IMR-90 (cell line): Measurements from ENCODE around the gene ARHGAP35. TPM values are rescaled to one million over a fixed set of nuclear protein-coding genes. Genes with fewer than 3 reads are reported as not detected.
"Not testable (repeated sequence)": the region's sequence is repeated elsewhere in the genome, so short reads cannot be mapped to it uniquely, and the experiment has no call there.

ENCODE experiments used
- ATAC-seq: fragments of 200-7000 bp; cut with Tn5 transposase; 2 replicates; pipeline ENCODE4 v1.9.1; 2020; ENCODE audit warnings: low read depth, mild to moderate bottlenecking, moderate library complexity
- BruUV-seq: library from RNA; stranded (reverse); fragments of 400-500 nt; replicated peaks from 2 replicates; lab custom pipeline; 2021; lab: Mats Ljungman, UMichigan
- CTCF ChIA-PET: fragments of 300-600 bp; formaldehyde crosslinking; extraction: SDS; loops from one replicate; lab custom pipeline; 2021; ENCODE audit warnings: antibody characterized with exemption; lab: Yijun Ruan, JAX
- POLR2A ChIA-PET: fragments of 300-600 bp; sonication (Branson Sonifier 250); formaldehyde crosslinking; loops from one replicate; lab custom pipeline; 2022; ENCODE audit warnings: antibody characterized with exemption; ENCODE audit not compliant: unreplicated experiment; lab: Charles Lee
- DNase-seq: peaks from one replicate; pipeline ENCODE4 v3.0.0; 2013
- H2AFZ ChIP-seq: replicated peaks from 2 replicates; pipeline ENCODE3; 2013; ENCODE audit warnings: low read length, mild to moderate bottlenecking; ENCODE audit not compliant: poor library complexity
- H2AK5ac ChIP-seq: 2 replicates; pipeline ENCODE4 v1.6.1; 2013; ENCODE audit warnings: low read depth, low read length, inconsistent platforms
- H2AK9ac ChIP-seq: replicated peaks from 2 replicates; pipeline ENCODE3; 2013; ENCODE audit warnings: mild to moderate bottlenecking, low read depth, low read length, moderate library complexity; ENCODE audit not compliant: poor library complexity
- H2BK120ac ChIP-seq: 2 replicates; pipeline ENCODE4 v1.6.1; 2013; ENCODE audit warnings: low read depth, low read length, inconsistent platforms
- H2BK15ac ChIP-seq: 3 replicates; pipeline ENCODE4 v1.6.1; 2013; ENCODE audit warnings: low read depth, low read length, inconsistent platforms
- H2BK20ac ChIP-seq: 2 replicates; pipeline ENCODE4 v1.6.1; 2013; ENCODE audit warnings: low read depth, mild to moderate bottlenecking, inconsistent platforms, low read length, moderate library complexity
- H2BK5ac ChIP-seq: 2 replicates; pipeline ENCODE4 v1.6.1; 2013; ENCODE audit warnings: mild to moderate bottlenecking, low read depth, low read length, inconsistent platforms; ENCODE audit not compliant: poor library complexity, severe bottlenecking
- H3K14ac ChIP-seq: replicated peaks from 2 replicates; pipeline ENCODE4 v1.6.1; 2013; ENCODE audit warnings: low read depth, low read length, inconsistent platforms
- H3K18ac ChIP-seq: 2 replicates; pipeline ENCODE4 v1.6.1; 2013; ENCODE audit warnings: low read depth, low read length, control low read depth
- H3K23ac ChIP-seq: 2 replicates; pipeline ENCODE4 v1.6.1; 2013; ENCODE audit warnings: low read depth, low read length, inconsistent platforms
- H3K27ac ChIP-seq: 2 replicates; pipeline ENCODE4 v1.5.1; 2013; ENCODE audit warnings: mild to moderate bottlenecking, control low read depth, low read length; ENCODE audit not compliant: insufficient read depth
- H3K27me3 ChIP-seq: 2 replicates; pipeline ENCODE4 v1.6.1; 2013; ENCODE audit warnings: low read length; ENCODE audit not compliant: control insufficient read depth, insufficient read depth
- H3K36me3 ChIP-seq: 2 replicates; pipeline ENCODE4 v1.6.1; 2013; ENCODE audit warnings: low read length, mixed read lengths; ENCODE audit not compliant: control insufficient read depth, insufficient read depth
- H3K4ac ChIP-seq: 2 replicates; pipeline ENCODE4 v1.6.1; 2013; ENCODE audit warnings: low read depth, low read length, inconsistent platforms
- H3K4me1 ChIP-seq: 2 replicates; pipeline ENCODE4 v1.6.1; 2013; ENCODE audit warnings: low read length, mixed read lengths; ENCODE audit not compliant: control insufficient read depth, insufficient read depth
- H3K4me2 ChIP-seq: 2 replicates; pipeline ENCODE4 v1.6.1; 2013; ENCODE audit warnings: low read depth, mild to moderate bottlenecking, control low read depth, low read length, moderate library complexity
- H3K4me3 ChIP-seq: 2 replicates; pipeline ENCODE4 v1.5.1; 2013; ENCODE audit warnings: low read depth, mild to moderate bottlenecking, control low read depth, low read length, moderate library complexity; ENCODE audit not compliant: insufficient read depth
- H3K56ac ChIP-seq: 2 replicates; pipeline ENCODE4 v1.6.1; 2013; ENCODE audit warnings: low read length, inconsistent platforms; ENCODE audit not compliant: insufficient read depth; ENCODE audit errors: extremely low read depth
- H3K79me1 ChIP-seq, 2 experiments: 2 replicates each; pipeline ENCODE4 v1.6.1; 2013; ENCODE audit warnings: low read length in 2 of 2, inconsistent platforms in 1 of 2, low read depth in 1 of 2
- H3K9ac ChIP-seq: 2 replicates; pipeline ENCODE4 v1.6.1; 2013; ENCODE audit warnings: low read depth, low read length, control low read depth
- H3K9me1 ChIP-seq: 2 replicates; pipeline ENCODE4 v1.6.1; 2013; ENCODE audit warnings: low read length, inconsistent platforms; ENCODE audit not compliant: insufficient read depth
- H3K9me3 ChIP-seq: 2 replicates; pipeline ENCODE4 v1.6.1; 2013; ENCODE audit warnings: low read length; ENCODE audit not compliant: control insufficient read depth, insufficient read depth
- H4K20me1 ChIP-seq: 2 replicates; pipeline ENCODE4 v1.6.1; 2013; ENCODE audit warnings: low read length, inconsistent platforms; ENCODE audit not compliant: insufficient read depth
- H4K5ac ChIP-seq: 2 replicates; pipeline ENCODE4 v1.6.1; 2013; ENCODE audit warnings: mild to moderate bottlenecking, low read depth, low read length, control low read depth
- H4K8ac ChIP-seq, 2 experiments: 2 replicates each; pipeline ENCODE4 v1.6.1; 2013; ENCODE audit warnings: low read depth in 2 of 2, low read length in 2 of 2, control low read depth in 1 of 2, inconsistent platforms in 1 of 2
- H4K91ac ChIP-seq: 2 replicates; pipeline ENCODE4 v1.6.1; 2013; ENCODE audit warnings: low read depth, low read length, inconsistent platforms; ENCODE audit not compliant: insufficient read depth
- MAFK ChIP-seq: IDR thresholded peaks from 2 replicates; pipeline ENCODE4 v1.6.1; 2012; ENCODE audit warnings: low read depth, low read length, improper control_type of control experiment
- WGBS, 2 experiments: methylation state at CpG; one replicate each; pipeline versions ENCODE4 v1.1.5 to v1.1.7; 2013; ENCODE audit warnings: missing lambda C conversion rate in 2 of 2; ENCODE audit not compliant: insufficient read length in 1 of 2; ENCODE audit errors: extremely low coverage in 2 of 2; 5-methylcytosine and 5-hydroxymethylcytosine counted together
- dilution Hi-C: fragments of 300-500 bp; cut with HindIII; formaldehyde crosslinking; loops from one replicate; pipeline ENCODE4 v1.14.3; 2018; ENCODE audit warnings: low sequenced_read_pairs; ENCODE audit not compliant: unreplicated experiment
- in situ Hi-C: fragments of 300-500 bp; cut with MboI; formaldehyde crosslinking; loops from 3 replicates; pipeline ENCODE4 v1.14.3; 2019; ENCODE audit warnings: low sequenced_read_pairs, inconsistent platforms, mixed read lengths
- intact Hi-C: fragments of 100-400 bp; cut with micrococcal nuclease; formaldehyde crosslinking; loops from 2 replicates; pipeline ENCODE4 v1.10.0; 2022
- polyA plus RNA-seq, 3 experiments: library from polyadenylated mRNA; depleted of rRNA; stranded (reverse); fragments of >200 nt; gene quantifications; 2 replicates each; pipeline ENCODE4 v1.2.3, GENCODE V29; 2012; ENCODE audit warnings: low replicate concordance in 1 of 3
- total RNA-seq: library from RNA; depleted of rRNA; stranded (reverse); fragments of >200 nt; gene quantifications from 2 replicates; pipeline ENCODE4 v1.2.3, GENCODE V29; 2012

ARHGAP35 gene
- total and polyA plus RNA-seq, 2 of the 4 experiments (the other 2 are of a cell fraction), result 16.4 to 29.0 TPM

GRCh38 chr19:46821512-46822409, 39.0 kb upstream of the ARHGAP35 start (continued):
- no peak for TF ChIP-seq MAFK

- BruUV-seq, result not testable (repeated sequence)
- WGBS, 2 experiments, result 80% methylated on average over 2 of the region's 4 CpGs; no CpG with 5 or more reads in 1 of the 2 experiments
Measured at GRCh38 chr19:46822410-46822787, 38.4 kb upstream of the ARHGAP35 start.

More at GRCh38 chr19:46822410-46822787, 38.4 kb upstream of the ARHGAP35 start:
- H3K9me3 ChIP-seq, POLR2A ChIA-PET, H3K27ac ChIP-seq, in situ Hi-C loops, H4K8ac ChIP-seq, intact Hi-C loops, H3K56ac ChIP-seq, DNase-seq, H2AK5ac ChIP-seq, H3K9me1 ChIP-seq, H3K4ac ChIP-seq, CTCF ChIA-PET, H3K27me3 ChIP-seq, H3K36me3 ChIP-seq, H3K79me1 ChIP-seq, H4K91ac ChIP-seq, H3K4me3 ChIP-seq, H2AK9ac ChIP-seq, H3K4me2 ChIP-seq, H2AFZ ChIP-seq, H4K5ac ChIP-seq, H3K9ac ChIP-seq, H2BK120ac ChIP-seq, H2BK5ac ChIP-seq, H2BK15ac ChIP-seq, H3K18ac ChIP-seq, H2BK20ac ChIP-seq, ATAC-seq, dilution Hi-C loops, H3K4me1 ChIP-seq, H4K20me1 ChIP-seq, H3K14ac ChIP-seq, H3K23ac ChIP-seq: not testable (repeated sequence)
